Measurements from ENCODE around the gene MTIF2.
A peak's percentile ranks its signal among the peaks of the same experiment; 100 is the strongest.

GRCh38 chr2:55268907-55269644 is at the start of gene MTIF2:
- TF ChIP-seq POLR2A (IDR thresholded peaks at IDR 0.05) = peak; percentile 16 to 31
- no peak for TF ChIP-seq CTCF (IDR thresholded peaks at IDR 0.05)
- TF ChIP-seq POLR2AphosphoS5 (IDR thresholded peaks at IDR 0.05) = peak; percentile 36 to 79 (median 74)

Data from sigmoid colon (tissue), 4 donors.